KMS-11 (cell line): ENCODE data around the gene PLOD2.

Experiments used
- H2AFZ ChIP-seq: fragments of 200-600 bp; sonication (generic); 2 replicates; pipeline ENCODE4 v1.6.1; 2016; ENCODE audit warnings: antibody characterized with exemption, mixed run types, low read depth
- H3K27ac ChIP-seq: fragments of 200-600 bp; sonication (generic); 2 replicates; pipeline ENCODE4 v1.6.1; 2016; ENCODE audit warnings: mild to moderate bottlenecking, mixed run types
- H3K27me3 ChIP-seq: fragments of 200-600 bp; sonication (generic); 2 replicates; pipeline ENCODE4 v1.6.1; 2017; ENCODE audit warnings: mild to moderate bottlenecking, low read depth, mixed run types, moderate library complexity; ENCODE audit not compliant: insufficient read depth
- H3K36me3 ChIP-seq: fragments of 200-600 bp; sonication (generic); 2 replicates; pipeline ENCODE4 v1.6.1; 2017; ENCODE audit warnings: mild to moderate bottlenecking, mixed run types; ENCODE audit not compliant: insufficient read depth
- H3K4me1 ChIP-seq: fragments of 200-600 bp; sonication (generic); 2 replicates; pipeline ENCODE4 v1.6.1; 2016; ENCODE audit warnings: mild to moderate bottlenecking, low read depth, mixed run types; ENCODE audit not compliant: poor library complexity, severe bottlenecking
- H3K4me2 ChIP-seq: fragments of 200-600 bp; sonication (generic); 2 replicates; pipeline ENCODE4 v1.7.0; 2016; ENCODE audit warnings: mild to moderate bottlenecking, mixed run types
- H3K4me3 ChIP-seq: fragments of 200-600 bp; sonication (generic); IDR thresholded peaks from 2 replicates; pipeline ENCODE4 v1.6.1; 2017; ENCODE audit warnings: low read depth, low read length, mixed read lengths; ENCODE audit not compliant: insufficient read depth
- H3K79me2 ChIP-seq: fragments of 200-600 bp; sonication (generic); 2 replicates; pipeline ENCODE4 v1.6.1; 2016; ENCODE audit warnings: low read depth, mixed run types; ENCODE audit not compliant: insufficient read depth
- H3K9ac ChIP-seq: fragments of 200-600 bp; sonication (generic); 2 replicates; pipeline ENCODE4 v1.6.1; 2016; ENCODE audit warnings: mild to moderate bottlenecking, mixed run types
- H4K20me1 ChIP-seq: fragments of 200-600 bp; sonication (generic); 2 replicates; pipeline ENCODE4 v1.6.1; 2016; ENCODE audit warnings: mild to moderate bottlenecking, mixed run types; ENCODE audit not compliant: insufficient read depth
- TF ChIP-seq, protein P1 (sequence below): fragments of 200-600 bp; sonication (generic); conservative IDR thresholded peaks from 2 replicates; pipeline ENCODE4 v1.6.1; 2017; ENCODE audit warnings: low read depth, mild to moderate bottlenecking, antibody characterized with exemption, low read length, moderate library complexity, mixed read lengths

Gene PLOD2

DNA sequence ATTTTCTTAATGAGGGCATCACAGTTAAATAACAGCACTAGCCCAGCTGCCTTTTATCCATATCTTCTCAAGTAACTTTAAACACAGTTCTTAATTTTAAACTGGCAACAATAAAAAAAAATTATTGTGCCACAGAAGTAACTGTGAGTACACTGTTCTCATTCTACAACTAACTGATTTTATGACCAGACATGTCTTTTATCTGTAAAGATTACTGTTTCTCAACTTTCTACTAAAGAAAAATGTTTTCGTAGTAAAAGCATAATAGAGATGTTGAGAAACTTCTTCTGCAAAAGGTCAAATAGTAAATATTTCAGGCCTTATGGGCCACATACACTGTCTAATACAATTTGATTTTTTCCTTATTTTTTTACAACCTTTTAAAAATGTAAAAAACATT, 32.0 kb downstream of the PLOD2 start:
- TF ChIP-seq, protein P1, sequence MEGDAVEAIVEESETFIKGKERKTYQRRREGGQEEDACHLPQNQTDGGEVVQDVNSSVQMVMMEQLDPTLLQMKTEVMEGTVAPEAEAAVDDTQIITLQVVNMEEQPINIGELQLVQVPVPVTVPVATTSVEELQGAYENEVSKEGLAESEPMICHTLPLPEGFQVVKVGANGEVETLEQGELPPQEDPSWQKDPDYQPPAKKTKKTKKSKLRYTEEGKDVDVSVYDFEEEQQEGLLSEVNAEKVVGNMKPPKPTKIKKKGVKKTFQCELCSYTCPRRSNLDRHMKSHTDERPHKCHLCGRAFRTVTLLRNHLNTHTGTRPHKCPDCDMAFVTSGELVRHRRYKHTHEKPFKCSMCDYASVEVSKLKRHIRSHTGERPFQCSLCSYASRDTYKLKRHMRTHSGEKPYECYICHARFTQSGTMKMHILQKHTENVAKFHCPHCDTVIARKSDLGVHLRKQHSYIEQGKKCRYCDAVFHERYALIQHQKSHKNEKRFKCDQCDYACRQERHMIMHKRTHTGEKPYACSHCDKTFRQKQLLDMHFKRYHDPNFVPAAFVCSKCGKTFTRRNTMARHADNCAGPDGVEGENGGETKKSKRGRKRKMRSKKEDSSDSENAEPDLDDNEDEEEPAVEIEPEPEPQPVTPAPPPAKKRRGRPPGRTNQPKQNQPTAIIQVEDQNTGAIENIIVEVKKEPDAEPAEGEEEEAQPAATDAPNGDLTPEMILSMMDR = no peak
- no peak overlapping the region for H3K9ac ChIP-seq
- H2AFZ ChIP-seq = no peak overlapping the region
- no peaks in the 10 kb centered on the region for H3K79me2 ChIP-seq
- H3K27ac ChIP-seq = no peak overlapping the region
- H3K36me3 ChIP-seq = no peaks in the 10 kb centered on the region
- H3K4me1 ChIP-seq = no peaks in the 10 kb centered on the region
- no peaks in the 10 kb centered on the region for H4K20me1 ChIP-seq
- H3K4me3 ChIP-seq = no peak overlapping the region
- no peaks in the 10 kb centered on the region for H3K27me3 ChIP-seq
- no peak overlapping the region for H3K4me2 ChIP-seq

DNA sequence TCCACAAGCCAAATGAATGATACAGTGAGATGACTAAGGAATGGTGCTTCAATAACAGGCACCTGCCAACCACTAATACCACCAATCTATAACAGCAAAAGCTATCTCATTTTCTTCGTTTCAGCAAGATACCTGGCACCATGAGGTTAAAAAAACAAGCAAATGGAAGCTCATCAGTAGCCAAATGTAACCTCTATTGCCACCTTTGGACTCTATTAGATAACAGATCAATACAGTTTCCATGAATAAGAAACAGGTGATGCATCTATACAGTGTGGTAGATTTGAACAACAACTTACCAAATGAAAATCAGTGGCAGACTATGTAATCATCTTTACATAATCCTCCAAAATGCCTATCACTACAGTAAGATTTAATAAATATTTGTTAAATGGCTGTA, 32.8 kb downstream of the PLOD2 start:
- no peak overlapping the region for H3K9ac ChIP-seq
- no peak overlapping the region for H3K4me2 ChIP-seq
- H4K20me1 ChIP-seq = no peaks in the 10 kb centered on the region
- TF ChIP-seq, protein P1 = no peak
- H3K4me1 ChIP-seq = no peaks in the 10 kb centered on the region
- no peak overlapping the region for H2AFZ ChIP-seq
- H3K27ac ChIP-seq = no peak overlapping the region
- H3K4me3 ChIP-seq = no peak overlapping the region
- H3K36me3 ChIP-seq = no peaks in the 10 kb centered on the region
- no peaks in the 10 kb centered on the region for H3K27me3 ChIP-seq
- no peaks in the 10 kb centered on the region for H3K79me2 ChIP-seq

DNA sequence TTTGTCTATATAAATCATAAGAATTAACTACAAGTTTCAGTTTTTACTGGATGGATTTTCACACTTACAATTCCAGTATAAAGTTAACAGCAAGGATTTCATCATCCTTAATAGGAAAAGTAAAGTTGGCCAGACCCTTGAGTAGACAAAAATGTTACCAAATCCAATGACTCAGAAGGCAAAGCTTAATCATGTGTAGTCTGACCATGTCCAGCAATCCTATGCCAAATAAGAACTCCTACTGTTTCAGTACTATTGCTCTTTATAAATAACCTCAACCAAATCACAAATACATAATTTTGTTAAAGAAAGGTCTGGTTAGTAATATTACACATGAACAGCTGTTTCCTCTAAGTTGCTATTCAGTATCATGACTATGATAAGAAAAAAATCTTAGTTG, 35.0 kb downstream of the PLOD2 start:
- Histone ChIP-seq H3K27me3 (no peaks in the 10 kb centered on the region), H2AFZ (no peak overlapping the region), H3K4me3 (no peak overlapping the region), H3K27ac (no peak overlapping the region), H3K79me2 (no peaks in the 10 kb centered on the region), H3K4me2 (no peak overlapping the region), H3K4me1 (no peaks in the 10 kb centered on the region), H3K9ac (no peak overlapping the region), H3K36me3 (no peaks in the 10 kb centered on the region), H4K20me1 (no peaks in the 10 kb centered on the region)
- TF ChIP-seq, protein P1 = no peak

DNA sequence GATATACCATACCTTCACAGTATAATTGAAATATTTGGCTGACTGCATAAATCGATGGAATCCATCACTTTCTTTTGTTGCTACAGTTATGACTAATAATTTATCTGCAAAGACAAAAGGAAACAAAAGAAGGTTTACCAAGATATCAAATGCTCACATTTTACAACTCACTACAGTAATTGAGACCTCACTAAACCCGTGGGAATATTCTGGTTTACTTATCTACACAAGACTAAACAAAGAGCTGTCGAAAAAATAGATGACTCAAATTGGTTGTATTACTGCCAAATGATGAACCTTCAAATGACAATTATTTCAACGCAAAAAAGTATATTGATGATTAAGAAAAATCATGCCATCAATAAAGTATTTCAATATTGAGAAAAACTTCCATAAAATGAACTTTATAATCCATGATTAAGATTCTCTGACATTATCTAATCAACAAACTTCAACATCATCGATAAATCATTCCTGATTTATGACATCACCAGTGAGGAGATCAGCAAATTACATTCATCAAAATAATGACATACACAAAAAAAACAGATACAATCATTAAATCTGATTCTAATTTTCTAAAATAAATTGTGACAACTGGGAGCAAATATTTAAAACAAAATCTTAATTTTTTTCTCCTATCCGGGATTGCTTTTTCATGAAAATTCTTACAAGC, 36.7 kb downstream of the PLOD2 start:
- TF ChIP-seq, protein P1 = no peak
- Histone ChIP-seq H3K27ac (no peak overlapping the region), H3K9ac (no peak overlapping the region), H3K36me3 (no peaks in the 10 kb centered on the region), H3K4me3 (no peak overlapping the region), H4K20me1 (no peaks in the 10 kb centered on the region), H3K79me2 (no peaks in the 10 kb centered on the region), H3K27me3 (no peaks in the 10 kb centered on the region), H3K4me2 (no peak overlapping the region), H3K4me1 (no peaks in the 10 kb centered on the region), H2AFZ (no peak overlapping the region)
